Heart left ventricle (tissue), 16 donors: ENCODE results near the gene CAV2. TPM values are rescaled to one million over a fixed set of nuclear protein-coding genes. Genes with fewer than 3 reads are reported as not detected.

ENCODE experiments used
- ATAC-seq, 4 donors: fragments of 200-7000 bp; cut with Tn5 transposase; one replicate each; pipeline ENCODE4 v1.9.1; 2020 to 2022; ENCODE audit warnings: moderate library complexity in 4 of 4, mild to moderate bottlenecking in 3 of 4, moderate number of reproducible peaks in 1 of 4
- DNase-seq, 5 donors: peaks; one replicate each; pipeline ENCODE4 v3.0.0-alpha.2; 2020
- H3K27ac ChIP-seq, 12 donors: fragments of 200-600 bp; sonication (generic) in 4 of 12; one replicate each; pipeline versions ENCODE4 v1.5.0 to v1.8.0; 2016 to 2022; ENCODE audit warnings: mild to moderate bottlenecking in 2 of 12
- H3K27me3 ChIP-seq, 9 donors: fragments of 200-600 bp; sonication (generic) in 2 of 9; one replicate each; pipeline versions ENCODE4 v1.5.1 to v1.8.0; 2016 to 2022; ENCODE audit warnings: mild to moderate bottlenecking in 3 of 9
- H3K36me3 ChIP-seq, 9 donors: fragments of 200-600 bp; sonication (generic) in 2 of 9; one replicate each; pipeline versions ENCODE4 v1.5.0 to v1.8.0; 2018 to 2022; ENCODE audit warnings: mild to moderate bottlenecking in 2 of 9
- H3K4me1 ChIP-seq, 12 donors: fragments of 200-600 bp; sonication (generic) in 4 of 12; one replicate each; pipeline versions ENCODE4 v1.5.0 to v1.8.0; 2016 to 2022; ENCODE audit warnings: mild to moderate bottlenecking in 3 of 12
- H3K4me3 ChIP-seq, 12 donors: fragments of 200-600 bp; sonication (generic) in 4 of 12; one replicate each; pipeline versions ENCODE4 v1.5.0 to v1.8.0; 2017 to 2022; ENCODE audit warnings: mild to moderate bottlenecking in 9 of 12, moderate library complexity in 4 of 12
- H3K9me3 ChIP-seq, 12 donors: fragments of 200-600 bp; sonication (generic) in 4 of 12; one replicate each; pipeline versions ENCODE4 v1.5.0 to v1.8.0; 2016 to 2022; ENCODE audit warnings: mild to moderate bottlenecking in 1 of 12
- POLR2A ChIP-seq, 2 donors: fragments of 450-650 bp; IDR thresholded peaks; one replicate each; pipeline ENCODE4 v1.6.1; 2017; ENCODE audit warnings: antibody characterized with exemption in 2 of 2, mild to moderate bottlenecking in 2 of 2, moderate library complexity in 2 of 2
- WGBS, 4 donors: extraction: QIAGEN DNeasy Blood & Tissue Kit in 2 of 4; methylation state at CpG; one replicate each; pipeline versions ENCODE4 v1.1.5 to v1.1.7; 2013 to 2018; 5-methylcytosine and 5-hydroxymethylcytosine counted together
- intact Hi-C, 10 donors: fragments of 100-400 bp; cut with DNase I; formaldehyde crosslinking; loops; one replicate each; pipeline versions ENCODE4 v1.11.1 to v1.14.2; 2022
- polyA plus RNA-seq, 2 donors: library from polyadenylated mRNA; stranded (reverse); fragments of 200-250 nt; gene quantifications; one replicate each; pipeline ENCODE4 v1.2.3, GENCODE V29; 2013
- total RNA-seq, 9 donors: library from RNA; depleted of rRNA in 2 of 9; stranded (reverse); fragments of >200 nt in 2 of 9; fragmentation: NEBNext Ultra II Directional in 3 of 9; extraction: Animal tissue kit (Norgen Biotek cat#: 25700) in 3 of 9; gene quantifications; one replicate each; pipeline versions ENCODE4 v1.1.0 to v1.2.4, GENCODE V29; 2016 to 2023
- TF ChIP-seq, protein P1 (sequence below), 12 donors: fragments of 200-600 bp; sonication (generic) in 4 of 12; IDR thresholded peaks; one replicate each; pipeline versions ENCODE4 v1.5.0 to v1.8.0; 2018 to 2022; ENCODE audit warnings: antibody characterized with exemption in 12 of 12, mild to moderate bottlenecking in 5 of 12
- donor health status: ischemic (EF 13 %, LVEDD 7.1; RV severe dilation, severe dysfunction).
- donor health status: healthy with polysubstance abuse.
- donor health status: DM: no; HTN: yes; CAD: no.
- donor health status: DM: no; HTN: no; CAD: no.
- donor health status: ischemic (EF 25% LVEDD 6.9; RV normal size, moderate dysfunction).
- donor health status: ischemic (EF 25% LVEDD 5.7; RV mildly dilated, moderate dysfunction).
- donor health status: healthy.
- donor health status: DM: yes; HTN: yes; CAD: no.
- donor health status: ischemic (EF 35%, LVEDD 5.7; RV mildly dilated, moderate dysfunction).
- donor health status: nonischemic (EF 11% LVEDD 7.7; RV severe dilation, severe dysfunction).
- donor health status: DM: yes; HTN: yes; CAD: no.
- donor health status: PGD.
- donor health status: ischemic (EF 29% LVEDD 5.4; RV normal size, mild dysfunction).
- donor health status: nonischemic (EF 23%, LVEDD 6.1; RV moderate dilation, normal function).

CAV2 gene
- total and polyA plus RNA-seq, 11 donors: 66.3 to 345 (median 236) TPM

DNA sequence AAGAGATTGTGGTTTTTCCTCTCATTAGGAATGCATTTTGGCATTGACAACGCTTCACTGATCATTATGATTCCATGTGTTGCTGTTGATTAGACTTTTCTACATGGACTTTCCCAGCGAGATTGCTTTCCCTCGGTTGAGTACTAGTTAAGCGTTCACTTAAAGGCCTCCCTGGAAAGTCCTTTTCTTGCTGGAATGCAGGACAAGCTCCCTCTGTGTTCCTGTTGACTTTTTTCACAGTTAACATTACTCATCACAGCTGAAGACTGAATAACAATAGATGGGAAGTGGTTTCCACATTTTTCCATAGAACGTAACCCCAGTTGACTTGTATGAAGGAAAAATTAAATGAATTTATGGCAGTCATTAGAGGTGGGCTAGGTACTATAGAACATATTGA is 22.7 kb downstream of the CAV2 start:
- H3K4me3 ChIP-seq: no peak overlapping the region
- intact Hi-C loops: loop anchor here in 3 of 10 donors (10.0 kb wide), 4 partner anchors 63 to 267 kb away; no protein-coding TSS in a partner anchor
- 52 to 65% (median 59%) methylated on average over 5 of the region's 5 CpGs for WGBS, 4 donors
- ATAC-seq (no peak), DNase-seq (no peak)
- TF ChIP-seq POLR2A (IDR thresholded peaks at IDR 0.05): no peak
- TF ChIP-seq, protein P1, sequence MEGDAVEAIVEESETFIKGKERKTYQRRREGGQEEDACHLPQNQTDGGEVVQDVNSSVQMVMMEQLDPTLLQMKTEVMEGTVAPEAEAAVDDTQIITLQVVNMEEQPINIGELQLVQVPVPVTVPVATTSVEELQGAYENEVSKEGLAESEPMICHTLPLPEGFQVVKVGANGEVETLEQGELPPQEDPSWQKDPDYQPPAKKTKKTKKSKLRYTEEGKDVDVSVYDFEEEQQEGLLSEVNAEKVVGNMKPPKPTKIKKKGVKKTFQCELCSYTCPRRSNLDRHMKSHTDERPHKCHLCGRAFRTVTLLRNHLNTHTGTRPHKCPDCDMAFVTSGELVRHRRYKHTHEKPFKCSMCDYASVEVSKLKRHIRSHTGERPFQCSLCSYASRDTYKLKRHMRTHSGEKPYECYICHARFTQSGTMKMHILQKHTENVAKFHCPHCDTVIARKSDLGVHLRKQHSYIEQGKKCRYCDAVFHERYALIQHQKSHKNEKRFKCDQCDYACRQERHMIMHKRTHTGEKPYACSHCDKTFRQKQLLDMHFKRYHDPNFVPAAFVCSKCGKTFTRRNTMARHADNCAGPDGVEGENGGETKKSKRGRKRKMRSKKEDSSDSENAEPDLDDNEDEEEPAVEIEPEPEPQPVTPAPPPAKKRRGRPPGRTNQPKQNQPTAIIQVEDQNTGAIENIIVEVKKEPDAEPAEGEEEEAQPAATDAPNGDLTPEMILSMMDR (IDR thresholded peaks at IDR 0.05): no peak
- peaks cover 0 to 24% (median 0%) of the 10 kb centered on the region in 9 donors for H3K27me3 ChIP-seq
- H3K4me1 ChIP-seq: peaks cover 2 to 21% (median 8%) of the 10 kb centered on the region in 12 donors
- H3K9me3 ChIP-seq: no peaks in the 10 kb centered on the region
- H3K27ac ChIP-seq: peak overlapping the region in 11 of 12 donors; percentile 19 to 99 (median 47)
- peaks cover 0 to 5% (median under 1%) of the 10 kb centered on the region in 9 donors for H3K36me3 ChIP-seq

- DNase-seq (no peak), ATAC-seq (no peak)
- Histone ChIP-seq H3K36me3 (peaks cover 0 to 22% (median 7%) of the 10 kb centered on the region in 9 donors), H3K9me3 (no peaks in the 10 kb centered on the region), H3K27me3 (peaks cover 0 to 24% (median 0%) of the 10 kb centered on the region in 9 donors), H3K27ac (peak overlapping the region; percentile 91 to 99 (median 98)), H3K4me3 (peak overlapping the region in 11 of 12 donors; percentile 70 to 92 (median 85)), H3K4me1 (peaks cover 2 to 40% (median 24%) of the 10 kb centered on the region in 12 donors)
- TF ChIP-seq, protein P1 (IDR thresholded peaks at IDR 0.05): no peak
- no peak for TF ChIP-seq POLR2A (IDR thresholded peaks at IDR 0.05)
- intact Hi-C loops: loop anchor here in 7 of 10 donors (1.0 to 10.0 kb wide), 11 partner anchors 23 to 269 kb away; no protein-coding TSS in a partner anchor
- WGBS, 4 donors: 12 to 14% (median 13%) methylated on average over 10 of the region's 10 CpGs
These were observed 24.7 kb downstream of the CAV2 start for GRCh38 chr7:116524221-116524608.

GRCh38 chr7:116524609-116525297 is 25.2 kb downstream of the CAV2 start, which contains the start of gene CAV1:
CAV1 (plus strand) TSS chr7:116525036; CDS start chr7:116525063, 27 bp downstream.
- no peaks in the 10 kb centered on the region for H3K9me3 ChIP-seq
- peak in 1 of 2 donors; percentile 67 for TF ChIP-seq POLR2A (IDR thresholded peaks at IDR 0.05)
- TF ChIP-seq, protein P1 (IDR thresholded peaks at IDR 0.05): peak in 9 of 12 donors; percentile 4 to 58 (median 34)
- H3K4me3 ChIP-seq: peak within 1 kb of the TSS; percentile 70 to 92 (median 86)
- peak within 1 kb of the TSS; percentile 91 to 99 (median 98) for H3K27ac ChIP-seq
- peaks cover 0 to 27% (median 8%) of the 10 kb centered on the region in 9 donors for H3K36me3 ChIP-seq
- peak; percentile 77 to 87 (median 86) for ATAC-seq
- intact Hi-C loops: loop anchor here (1.0 to 10.0 kb wide), 23 partner anchors 24 to 338 kb away; partner anchors contain the start of gene CAPZA2 (in 1 of the 10)
- peaks cover 0 to 24% (median 0%) of the 10 kb centered on the region in 9 donors for H3K27me3 ChIP-seq
- peak; percentile 91 to 94 (median 93) for DNase-seq
- WGBS, 4 donors: 0 to 1% (median 0%) methylated on average over 25 to 42 of the region's 42 CpGs
- H3K4me1 ChIP-seq: peaks cover 2 to 45% (median 29%) of the 10 kb centered on the region in 12 donors
